COLO829 (cell line): ENCODE results near the gene FKBP4.

Source experiments
- DNase-seq: peaks from one replicate; pipeline ENCODE4 v3.0.0; 2012; ENCODE audit warnings: low spot score

The FKBP4 gene

DNA sequence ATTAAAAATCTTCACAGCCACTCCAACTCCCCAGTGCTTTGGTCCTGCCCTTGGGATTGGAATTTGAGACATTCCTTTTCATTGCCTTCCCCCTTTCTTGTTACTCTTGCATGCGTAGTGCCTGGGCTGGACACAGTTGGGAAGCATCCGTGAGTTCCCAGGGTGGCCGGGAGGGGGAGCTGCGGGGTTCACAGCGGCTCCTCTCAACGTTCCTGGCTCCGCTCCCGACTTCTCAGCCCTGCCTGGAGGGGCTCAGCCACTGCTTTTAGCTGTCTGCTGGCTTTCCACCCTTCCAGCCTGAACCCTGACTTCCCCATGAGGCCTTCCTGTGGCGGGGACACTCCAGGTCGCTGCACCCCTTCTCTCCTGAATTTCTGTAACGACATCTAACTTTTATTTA, 58.9 kb downstream of the FKBP4 start:
- peak; percentile 89 for DNase-seq
